Muscle of leg (tissue), 11 donors: Measurements from ENCODE around the gene SAP25. TPM values are rescaled to one million over a fixed set of nuclear protein-coding genes. Genes with fewer than 3 reads are reported as not detected.

Source experiments
- DNase-seq: peaks from one replicate; pipeline ENCODE4 v3.0.0; 2013
- H3K27ac ChIP-seq: one replicate; pipeline ENCODE4 v1.5.1; 2013; ENCODE audit warnings: mild to moderate bottlenecking, low read length, control low read depth
- H3K27me3 ChIP-seq: one replicate; pipeline ENCODE4 v1.6.1; 2013; ENCODE audit warnings: low read length; ENCODE audit not compliant: control insufficient read depth, insufficient read depth
- H3K36me3 ChIP-seq: one replicate; pipeline ENCODE4 v1.6.1; 2013; ENCODE audit warnings: low read length; ENCODE audit not compliant: control insufficient read depth, insufficient read depth
- H3K4me1 ChIP-seq: one replicate; pipeline ENCODE4 v1.6.1; 2013; ENCODE audit warnings: low read length; ENCODE audit not compliant: control insufficient read depth, insufficient read depth
- H3K4me3 ChIP-seq: one replicate; pipeline ENCODE4 v1.5.1; 2013; ENCODE audit warnings: low read length, control low read depth
- H3K9me3 ChIP-seq: replicated peaks from 2 replicates; pipeline ENCODE4 v1.6.1; 2013; ENCODE audit warnings: low read depth, low read length; ENCODE audit not compliant: control insufficient read depth
- WGBS: methylation state at CpG from one replicate; pipeline ENCODE4 v1.1.5; 2013; ENCODE audit warnings: missing lambda C conversion rate; ENCODE audit not compliant: insufficient coverage; 5-methylcytosine and 5-hydroxymethylcytosine counted together
- polyA plus RNA-seq, 8 donors: library from polyadenylated mRNA; unstranded; fragments of 120-200 nt; gene quantifications; one replicate each; pipeline versions ENCODE4 v1.2.1 to v1.2.3, GENCODE V29; 2013; ENCODE audit warnings: inconsistent platforms in 1 of 8, low replicate concordance in 1 of 8; ENCODE audit not compliant: insufficient read length in 8 of 8, insufficient read depth in 1 of 8
- total RNA-seq: library from RNA; stranded (reverse); fragments of 120-200 nt; gene quantifications from one replicate; pipeline ENCODE4 v1.2.4, GENCODE V29; 2013

The SAP25 gene
- total and polyA plus RNA-seq, 9 donors = 0.98 to 8.3 (median 3.7) TPM

DNA sequence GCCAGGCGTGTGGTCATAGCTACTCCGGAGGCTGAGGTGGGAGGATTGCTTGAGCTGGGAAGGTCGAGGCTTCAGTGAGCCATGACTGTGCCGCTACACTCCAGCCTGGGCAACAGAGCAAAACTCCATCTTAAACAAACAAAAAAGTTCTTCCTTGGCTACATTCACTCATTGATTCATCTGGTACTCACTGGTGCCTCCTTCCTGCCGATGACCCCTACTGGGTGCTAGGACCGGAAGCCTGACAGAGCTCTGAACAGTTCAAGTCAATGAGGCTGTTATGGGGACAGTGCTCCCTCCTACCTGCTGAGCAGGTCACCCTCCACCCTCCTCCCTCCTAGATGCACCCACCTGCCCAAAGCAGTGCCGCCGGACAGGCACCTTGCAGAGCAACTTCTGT is 33.4 kb upstream of the SAP25 start:
- 88% methylated on average over 4 of the region's 8 CpGs for WGBS
- Histone ChIP-seq H3K36me3 (peaks cover 13% of the 10 kb centered on the region), H3K4me1 (peaks cover 30% of the 10 kb centered on the region), H3K27ac (no peak overlapping the region), H3K4me3 (no peak overlapping the region), H3K27me3 (peaks cover 19% of the 10 kb centered on the region), H3K9me3 (no peaks in the 10 kb centered on the region)
- no peak for DNase-seq

DNA sequence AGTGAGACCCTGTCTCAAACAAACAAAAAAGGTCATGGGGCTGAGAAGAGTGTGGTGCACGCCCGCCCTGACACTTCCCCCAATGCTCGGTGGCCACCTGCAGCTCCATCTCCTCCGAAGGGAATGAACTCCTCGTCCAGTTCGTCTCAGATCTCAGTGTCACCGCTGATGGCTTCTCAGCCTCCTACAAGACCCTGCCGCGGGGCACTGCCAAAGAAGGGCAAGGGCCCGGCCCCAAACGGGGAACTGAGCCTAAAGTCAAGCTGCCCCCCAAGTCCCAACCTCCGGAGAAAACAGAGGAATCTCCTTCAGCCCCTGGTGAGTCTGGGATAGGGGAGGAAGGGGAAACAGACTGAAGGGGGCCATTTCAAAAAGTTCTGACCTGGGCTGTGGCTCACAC is 32.6 kb upstream of the SAP25 start:
- WGBS = 88% methylated on average over 6 of the region's 12 CpGs
- H3K9me3 ChIP-seq = no peaks in the 10 kb centered on the region
- no peak overlapping the region for H3K27ac ChIP-seq
- H3K4me1 ChIP-seq = peaks cover 34% of the 10 kb centered on the region
- DNase-seq = no peak
- H3K4me3 ChIP-seq = no peak overlapping the region
- H3K36me3 ChIP-seq = peaks cover 13% of the 10 kb centered on the region
- H3K27me3 ChIP-seq = peaks cover 19% of the 10 kb centered on the region

GRCh38 chr7:100604976-100605911 is 31.5 kb upstream of the SAP25 start:
- Histone ChIP-seq H3K9me3 (no peaks in the 10 kb centered on the region), H3K27me3 (peaks cover 19% of the 10 kb centered on the region), H3K36me3 (peaks cover 13% of the 10 kb centered on the region), H3K27ac (peak overlapping the region; percentile 7), H3K4me1 (peaks cover 36% of the 10 kb centered on the region), H3K4me3 (peak overlapping the region; percentile 79)
- no peak for DNase-seq
- 14% methylated on average over 62 of the region's 68 CpGs for WGBS

DNA sequence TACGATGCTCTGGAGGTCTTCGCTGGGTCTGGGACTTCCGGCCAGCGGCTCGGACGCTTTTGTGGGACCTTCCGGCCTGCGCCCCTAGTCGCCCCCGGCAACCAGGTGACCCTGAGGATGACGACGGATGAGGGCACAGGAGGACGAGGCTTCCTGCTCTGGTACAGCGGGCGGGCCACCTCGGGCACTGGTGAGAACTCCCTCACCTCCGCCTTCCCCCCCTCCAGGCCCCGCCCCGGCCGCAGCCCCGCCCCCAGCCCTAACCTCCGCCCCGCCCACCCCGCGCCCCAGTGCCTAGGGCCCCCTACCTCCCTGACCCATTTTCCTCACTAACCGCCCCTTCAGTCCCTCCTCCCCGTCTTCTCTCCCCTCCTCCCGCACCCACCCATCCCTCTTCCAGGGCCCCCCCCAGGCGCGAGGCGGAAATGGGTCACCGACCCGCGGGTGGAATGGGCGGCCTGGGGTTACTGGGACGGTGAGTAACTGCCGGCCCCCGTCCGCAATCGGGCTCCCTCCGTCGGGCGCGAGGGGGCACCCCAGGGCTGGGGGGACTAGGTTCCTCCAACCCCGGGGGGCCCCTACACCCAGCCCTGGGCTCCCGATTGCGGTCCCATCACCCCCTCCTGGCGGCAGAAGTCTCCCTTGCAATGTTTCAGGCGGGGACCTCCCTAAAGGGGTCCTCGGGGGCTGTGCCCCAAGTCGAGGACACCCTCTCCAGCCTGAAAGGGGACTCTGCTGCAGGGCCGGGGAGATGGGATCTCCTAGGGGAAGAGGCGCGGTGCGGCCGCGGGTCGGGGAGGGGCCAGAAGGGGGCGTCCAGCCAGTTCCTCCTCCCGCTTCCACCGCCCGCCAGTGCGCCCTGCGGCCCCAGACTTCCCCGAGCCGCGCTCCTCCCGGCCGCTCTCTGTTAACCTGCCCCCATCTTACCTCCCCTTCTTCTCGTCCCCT is 30.6 kb upstream of the SAP25 start:
- peak; percentile 82 for DNase-seq
- Histone ChIP-seq H3K9me3 (no peaks in the 10 kb centered on the region), H3K27me3 (peaks cover 19% of the 10 kb centered on the region), H3K4me1 (peaks cover 36% of the 10 kb centered on the region), H3K27ac (peak overlapping the region; percentile 90), H3K4me3 (peak overlapping the region; percentile 79), H3K36me3 (peaks cover 13% of the 10 kb centered on the region)
- WGBS = under 1% methylated on average over 53 of the region's 70 CpGs

DNA sequence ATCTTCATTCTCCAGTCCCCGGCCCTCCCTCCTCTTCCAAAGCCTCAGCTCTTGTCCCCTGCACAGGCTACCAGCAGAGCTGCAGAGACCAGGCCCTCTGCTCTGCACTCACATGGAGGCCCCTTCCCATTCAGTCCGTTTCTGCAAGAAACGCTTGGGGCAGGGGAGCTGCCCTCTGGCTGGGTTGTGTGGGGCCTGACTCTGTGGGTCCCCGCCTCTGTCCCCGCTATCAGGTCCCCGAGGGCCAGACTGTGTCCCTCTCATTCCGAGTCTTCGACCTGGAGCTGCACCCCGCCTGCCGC is 30.0 kb upstream of the SAP25 start:
- peaks cover 36% of the 10 kb centered on the region for H3K4me1 ChIP-seq
- DNase-seq = peak; percentile 60
- H3K4me3 ChIP-seq = peak overlapping the region; percentile 79
- peaks cover 19% of the 10 kb centered on the region for H3K27me3 ChIP-seq
- 4% methylated on average over 10 of the region's 10 CpGs for WGBS
- peaks cover 13% of the 10 kb centered on the region for H3K36me3 ChIP-seq
- H3K9me3 ChIP-seq = no peaks in the 10 kb centered on the region
- H3K27ac ChIP-seq = peak overlapping the region; percentile 90

- Histone ChIP-seq H3K4me1 (peaks cover 36% of the 10 kb centered on the region), H3K9me3 (no peaks in the 10 kb centered on the region), H3K27ac (peak overlapping the region; percentile 90), H3K4me3 (peak overlapping the region; percentile 79), H3K36me3 (peaks cover 13% of the 10 kb centered on the region), H3K27me3 (peaks cover 19% of the 10 kb centered on the region)
- DNase-seq = peak; percentile 96
- WGBS = 6% methylated on average over 8 of the region's 21 CpGs
Measured at GRCh38 chr7:100602889-100603725, 29.4 kb upstream of the SAP25 start.

DNA sequence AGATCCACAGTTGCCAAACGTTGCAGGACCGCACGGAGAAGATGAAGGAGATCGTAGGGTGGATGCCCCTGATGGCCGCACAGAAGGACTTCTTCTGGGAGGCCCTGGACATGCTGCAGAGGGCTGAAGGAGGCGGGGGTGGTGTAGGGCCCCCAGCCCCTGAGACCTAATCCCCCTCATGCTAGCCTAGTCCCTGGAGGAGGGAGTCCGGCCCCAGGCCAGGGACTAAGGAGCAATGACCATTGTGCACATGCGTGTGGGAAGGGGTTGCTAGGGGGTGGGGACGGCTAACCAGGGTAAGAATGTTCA is 27.0 kb upstream of the SAP25 start:
- 64% methylated on average over 5 of the region's 9 CpGs for WGBS
- Histone ChIP-seq H3K27ac (no peak overlapping the region), H3K4me3 (no peak overlapping the region), H3K9me3 (no peaks in the 10 kb centered on the region), H3K4me1 (peaks cover 30% of the 10 kb centered on the region), H3K36me3 (peaks cover 2% of the 10 kb centered on the region), H3K27me3 (peaks cover 12% of the 10 kb centered on the region)
- no peak for DNase-seq

- WGBS = 69% methylated on average over 12 of the region's 18 CpGs
- H3K4me1 ChIP-seq = peaks cover 25% of the 10 kb centered on the region
- no peaks in the 10 kb centered on the region for H3K36me3 ChIP-seq
- H3K9me3 ChIP-seq = no peaks in the 10 kb centered on the region
- H3K27ac ChIP-seq = no peak overlapping the region
- DNase-seq = no peak
- H3K27me3 ChIP-seq = peaks cover 7% of the 10 kb centered on the region
- H3K4me3 ChIP-seq = no peak overlapping the region
Measured at GRCh38 chr7:100599911-100600729, 26.4 kb upstream of the SAP25 start.

- H3K9me3 ChIP-seq = no peaks in the 10 kb centered on the region
- H3K4me3 ChIP-seq = no peak overlapping the region
- 52% methylated on average over 2 of the region's 4 CpGs for WGBS
- peaks cover 12% of the 10 kb centered on the region for H3K4me1 ChIP-seq
- no peaks in the 10 kb centered on the region for H3K36me3 ChIP-seq
- no peaks in the 10 kb centered on the region for H3K27me3 ChIP-seq
- H3K27ac ChIP-seq = no peak overlapping the region
- DNase-seq = no peak
Measured at GRCh38 chr7:100598425-100598824, 24.7 kb upstream of the SAP25 start.
